ENCODE data around the gene YPEL5. TPM values are rescaled to one million over a fixed set of nuclear protein-coding genes. Genes with fewer than 3 reads are reported as not detected.
A peak's percentile ranks its signal among the peaks of the same experiment; 100 is the strongest.

Gene YPEL5
- total and polyA plus RNA-seq, 2 experiments from 2014 or later = 94.4 to 98.3 TPM

- Histone ChIP-seq H2AFZ (no peak overlapping the region), H3K4me2 (no peak overlapping the region), H3K9me2 (replicated peaks; ENCODE audit: insufficient read depth) (no peaks in the 10 kb centered on the region), H3K27me3 (no peaks in the 10 kb centered on the region), H4K20me1 (ENCODE audit: insufficient read depth, poor library complexity, severe bottlenecking) (no peaks in the 10 kb centered on the region), H3K36me3 (replicated peaks; ENCODE audit: insufficient read depth, low read depth) (no peaks in the 10 kb centered on the region), H3K4me1 (ENCODE audit: insufficient read depth) (no peaks in the 10 kb centered on the region), H3K79me2 (no peaks in the 10 kb centered on the region), H3K27ac (no peak overlapping the region), H3K9me3 (ENCODE audit: low read depth) (no peaks in the 10 kb centered on the region), H3K4me3 (no peak overlapping the region)
- WGBS (ENCODE audit: low lambda C conversion rate, missing lambda C conversion rate) = 93% methylated on average over 10 of the region's 10 CpGs
- no peak for DNase-seq (ENCODE audit: low spot score)
- TF ChIP-seq EZH2 (IDR thresholded peaks at IDR 0.05; ENCODE audit: borderline replicate concordance) = no peak
- TF ChIP-seq EZH2phosphoT487 (IDR thresholded peaks at IDR 0.05; ENCODE audit: low read depth, severe bottlenecking, unreplicated experiment) = no peak
- no peak for TF ChIP-seq CTCF (IDR thresholded peaks at IDR 0.05; ENCODE audit: poor library complexity)
These were observed 34.2 kb upstream of the YPEL5 start for GRCh38 chr2:30112561-30112960.

DNA sequence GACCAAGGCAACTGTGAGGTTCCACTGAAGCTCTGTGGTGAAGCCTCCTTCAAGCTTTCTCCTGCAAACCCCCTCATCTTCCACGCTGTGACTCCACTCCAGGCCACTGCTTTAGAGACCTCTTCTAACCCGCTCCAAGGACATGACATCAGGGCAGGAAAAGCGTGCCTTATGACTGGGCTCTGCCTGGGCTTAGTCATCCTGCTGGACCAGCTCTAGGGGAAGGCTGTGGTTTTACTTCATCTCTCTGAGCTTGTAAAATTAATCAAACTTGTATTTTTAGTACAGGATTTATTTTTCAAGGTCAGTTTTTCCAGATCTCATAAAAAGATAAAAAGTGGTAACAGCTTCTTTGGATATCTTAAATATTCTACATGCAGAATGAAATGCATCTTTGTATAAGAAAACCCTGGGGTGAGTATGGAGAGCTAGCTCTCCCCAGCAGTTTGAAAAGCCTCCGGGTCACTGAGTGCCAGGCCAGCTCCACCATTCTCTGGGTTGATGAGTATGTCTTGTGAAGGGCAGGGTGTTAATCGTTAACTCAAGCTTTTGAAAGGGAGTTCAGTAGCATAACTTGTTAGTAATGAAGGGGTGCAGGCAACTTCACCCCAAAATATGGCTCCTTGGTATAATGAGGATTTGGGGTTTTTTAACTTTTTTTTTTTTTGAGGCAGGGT lies 33.1 kb upstream of the YPEL5 start:
- no peaks in the 10 kb centered on the region for H3K27me3 ChIP-seq
- H3K79me2 ChIP-seq = no peaks in the 10 kb centered on the region
- H3K27ac ChIP-seq = peak overlapping the region; percentile 25
- TF ChIP-seq EZH2phosphoT487 (IDR thresholded peaks at IDR 0.05; ENCODE audit: low read depth, severe bottlenecking, unreplicated experiment) = no peak
- TF ChIP-seq EZH2 (IDR thresholded peaks at IDR 0.05; ENCODE audit: borderline replicate concordance) = no peak
- TF ChIP-seq CTCF (IDR thresholded peaks at IDR 0.05; ENCODE audit: poor library complexity) = no peak
- H3K9me2 ChIP-seq (replicated peaks; ENCODE audit: insufficient read depth) = no peaks in the 10 kb centered on the region
- 60% methylated on average over 5 of the region's 5 CpGs for WGBS (ENCODE audit: low lambda C conversion rate, missing lambda C conversion rate)
- H3K4me3 ChIP-seq = no peak overlapping the region
- DNase-seq (ENCODE audit: low spot score) = peak; percentile 54
- H3K9me3 ChIP-seq (ENCODE audit: low read depth) = no peaks in the 10 kb centered on the region
- no peak overlapping the region for H2AFZ ChIP-seq
- no peaks in the 10 kb centered on the region for H4K20me1 ChIP-seq (ENCODE audit: insufficient read depth, poor library complexity, severe bottlenecking)
- H3K4me2 ChIP-seq = no peak overlapping the region
- no peaks in the 10 kb centered on the region for H3K4me1 ChIP-seq (ENCODE audit: insufficient read depth)
- no peaks in the 10 kb centered on the region for H3K36me3 ChIP-seq (replicated peaks; ENCODE audit: insufficient read depth, low read depth)

GRCh38 chr2:30115141-30115980 lies 31.4 kb upstream of the YPEL5 start:
- Histone ChIP-seq H4K20me1 (ENCODE audit: insufficient read depth, poor library complexity, severe bottlenecking) (no peaks in the 10 kb centered on the region), H3K9me2 (replicated peaks; ENCODE audit: insufficient read depth) (no peaks in the 10 kb centered on the region), H3K36me3 (replicated peaks; ENCODE audit: insufficient read depth, low read depth) (no peaks in the 10 kb centered on the region), H3K4me3 (no peak overlapping the region), H3K27ac (no peak overlapping the region), H3K9me3 (ENCODE audit: low read depth) (no peaks in the 10 kb centered on the region), H3K4me1 (ENCODE audit: insufficient read depth) (no peaks in the 10 kb centered on the region), H3K79me2 (no peaks in the 10 kb centered on the region), H3K27me3 (no peaks in the 10 kb centered on the region), H2AFZ (peak overlapping the region; percentile 17), H3K4me2 (no peak overlapping the region)
- TF ChIP-seq CTCF (IDR thresholded peaks at IDR 0.05; ENCODE audit: poor library complexity) (peak; percentile 84), EZH2phosphoT487 (IDR thresholded peaks at IDR 0.05; ENCODE audit: low read depth, severe bottlenecking, unreplicated experiment) (no peak)
- peak; percentile 86 for DNase-seq (ENCODE audit: low spot score)
- 50% methylated on average over 19 of the region's 19 CpGs for WGBS (ENCODE audit: low lambda C conversion rate, missing lambda C conversion rate)

Data from hepatocyte (in vitro differentiated cells).